Kidney epithelial cell (primary cell): ENCODE measurements around the gene ZNF782. TPM values are rescaled to one million over a fixed set of nuclear protein-coding genes. Genes with fewer than 3 reads are reported as not detected.

Experiments
- DNase-seq: peaks from one replicate; pipeline ENCODE4 v3.0.0-alpha.2; 2010; ENCODE audit warnings: low read depth
- H3K27me3 ChIP-seq: 2 replicates; pipeline ENCODE4 v1.6.0; 2011; ENCODE audit warnings: low read length; ENCODE audit not compliant: control insufficient read depth, insufficient read depth
- H3K36me3 ChIP-seq: 2 replicates; pipeline ENCODE4 v1.5.1; 2011; ENCODE audit warnings: low read length; ENCODE audit not compliant: control insufficient read depth, insufficient read depth
- H3K4me3 ChIP-seq: 2 replicates; pipeline ENCODE4 v1.5.1; 2011; ENCODE audit warnings: low read depth, mild to moderate bottlenecking, control low read depth, low read length
- total RNA-seq: library from RNA; depleted of rRNA; stranded (reverse); fragments of >200 nt; gene quantifications from 2 replicates; pipeline ENCODE4 v1.2.3, GENCODE V29; 2015
- TF ChIP-seq, protein P1 (sequence below): IDR thresholded peaks from 2 replicates; pipeline ENCODE4 v1.5.1; 2011; ENCODE audit warnings: mild to moderate bottlenecking, moderate library complexity, low read length, control low read depth, inconsistent platforms; ENCODE audit not compliant: insufficient read depth, poor library complexity, severe bottlenecking

ZNF782 gene
- total RNA-seq, 1 donor from 2014 or later, result 3.9 TPM

DNA sequence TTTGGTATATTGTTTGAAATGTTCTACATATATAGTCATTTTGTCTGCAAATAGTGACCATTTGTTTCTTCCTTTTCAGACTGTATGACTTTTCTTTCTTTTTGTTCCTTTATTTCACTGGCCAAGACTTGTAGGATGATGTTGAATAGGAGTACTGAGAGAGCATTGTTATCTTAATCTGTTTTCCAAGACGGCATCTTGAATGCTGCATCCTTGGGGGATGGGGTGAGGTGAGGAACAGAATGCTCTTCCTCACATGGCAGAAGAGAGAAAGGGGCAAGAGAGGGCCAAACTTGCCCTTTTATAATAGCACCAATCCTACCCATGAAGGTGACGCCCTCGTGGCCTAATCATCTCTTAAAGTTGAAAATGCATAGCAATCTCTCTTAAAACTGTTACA lies 72.8 kb downstream of the ZNF782 start:
- H3K36me3 ChIP-seq, result no peaks in the 10 kb centered on the region
- H3K27me3 ChIP-seq, result no peaks in the 10 kb centered on the region
- TF ChIP-seq, protein P1, sequence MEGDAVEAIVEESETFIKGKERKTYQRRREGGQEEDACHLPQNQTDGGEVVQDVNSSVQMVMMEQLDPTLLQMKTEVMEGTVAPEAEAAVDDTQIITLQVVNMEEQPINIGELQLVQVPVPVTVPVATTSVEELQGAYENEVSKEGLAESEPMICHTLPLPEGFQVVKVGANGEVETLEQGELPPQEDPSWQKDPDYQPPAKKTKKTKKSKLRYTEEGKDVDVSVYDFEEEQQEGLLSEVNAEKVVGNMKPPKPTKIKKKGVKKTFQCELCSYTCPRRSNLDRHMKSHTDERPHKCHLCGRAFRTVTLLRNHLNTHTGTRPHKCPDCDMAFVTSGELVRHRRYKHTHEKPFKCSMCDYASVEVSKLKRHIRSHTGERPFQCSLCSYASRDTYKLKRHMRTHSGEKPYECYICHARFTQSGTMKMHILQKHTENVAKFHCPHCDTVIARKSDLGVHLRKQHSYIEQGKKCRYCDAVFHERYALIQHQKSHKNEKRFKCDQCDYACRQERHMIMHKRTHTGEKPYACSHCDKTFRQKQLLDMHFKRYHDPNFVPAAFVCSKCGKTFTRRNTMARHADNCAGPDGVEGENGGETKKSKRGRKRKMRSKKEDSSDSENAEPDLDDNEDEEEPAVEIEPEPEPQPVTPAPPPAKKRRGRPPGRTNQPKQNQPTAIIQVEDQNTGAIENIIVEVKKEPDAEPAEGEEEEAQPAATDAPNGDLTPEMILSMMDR, result no peak
- DNase-seq, result no peak
- H3K4me3 ChIP-seq, result no peak overlapping the region

DNA sequence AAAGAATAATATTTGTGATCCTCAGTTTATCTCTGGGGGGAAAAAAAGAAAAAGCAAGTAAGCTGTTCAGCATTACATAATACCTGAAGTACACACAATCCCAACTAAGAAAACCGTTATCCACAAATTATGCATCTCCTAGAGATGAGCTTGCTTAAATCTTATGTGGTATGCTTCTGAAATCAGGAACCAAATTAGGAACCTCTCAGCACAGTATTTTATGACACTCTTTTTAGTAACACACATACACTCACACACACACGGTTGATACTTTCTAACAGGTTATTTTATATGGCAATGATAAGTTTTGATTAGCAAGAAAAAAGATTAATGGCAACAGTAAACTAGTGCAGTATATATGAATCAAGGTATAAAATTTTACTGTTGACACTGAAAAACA lies 75.2 kb downstream of the ZNF782 start:
- no peak overlapping the region for H3K4me3 ChIP-seq
- H3K27me3 ChIP-seq, result no peaks in the 10 kb centered on the region
- DNase-seq, result no peak
- peaks cover 4% of the 10 kb centered on the region for H3K36me3 ChIP-seq
- TF ChIP-seq, protein P1, result no peak

DNA sequence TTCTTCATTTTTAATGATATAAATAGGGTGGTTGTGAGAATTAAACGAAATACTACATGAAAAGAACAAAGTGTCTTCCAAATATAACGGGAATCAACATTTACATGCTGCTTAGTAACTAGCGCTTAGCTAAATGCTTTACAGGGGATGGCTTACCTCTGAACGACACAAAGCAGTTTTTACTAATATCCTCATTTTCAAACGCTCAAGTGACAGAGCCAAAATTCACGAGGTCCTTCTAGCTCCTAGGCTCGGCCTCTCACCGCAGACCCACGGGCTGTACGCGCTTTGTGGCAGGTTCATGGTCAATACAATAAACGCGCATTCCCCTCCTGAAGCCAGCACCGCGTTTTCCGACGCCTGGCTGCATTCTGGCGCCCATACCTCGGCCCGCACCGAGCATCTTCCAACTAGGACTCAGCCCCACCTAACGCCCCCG lies 76.9 kb downstream of the ZNF782 start:
- TF ChIP-seq, protein P1, result no peak
- Histone ChIP-seq H3K36me3 (peaks cover 4% of the 10 kb centered on the region), H3K4me3 (peak overlapping the region; percentile 76), H3K27me3 (no peaks in the 10 kb centered on the region)
- DNase-seq, result no peak

DNA sequence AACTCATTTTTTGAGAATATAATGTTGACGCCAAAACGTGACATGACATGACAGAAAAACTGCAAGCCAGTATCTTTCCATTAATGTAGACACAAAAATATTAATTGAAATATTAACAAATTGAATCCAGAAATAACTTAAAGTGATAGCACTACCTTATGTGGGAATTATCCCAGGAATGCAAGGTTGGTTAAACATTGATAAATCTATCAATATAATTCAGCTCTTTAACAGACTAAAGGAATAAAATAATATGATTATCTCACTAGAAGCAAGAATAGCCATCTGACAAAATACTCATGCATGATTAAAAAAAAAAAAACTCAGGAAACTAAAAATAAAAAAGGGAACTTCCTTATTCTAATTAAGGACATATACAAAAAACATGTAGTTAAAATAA lies 83.2 kb downstream of the ZNF782 start:
- TF ChIP-seq, protein P1, result no peak
- Histone ChIP-seq H3K27me3 (no peaks in the 10 kb centered on the region), H3K4me3 (no peak overlapping the region), H3K36me3 (peaks cover 4% of the 10 kb centered on the region)
- DNase-seq, result no peak

DNA sequence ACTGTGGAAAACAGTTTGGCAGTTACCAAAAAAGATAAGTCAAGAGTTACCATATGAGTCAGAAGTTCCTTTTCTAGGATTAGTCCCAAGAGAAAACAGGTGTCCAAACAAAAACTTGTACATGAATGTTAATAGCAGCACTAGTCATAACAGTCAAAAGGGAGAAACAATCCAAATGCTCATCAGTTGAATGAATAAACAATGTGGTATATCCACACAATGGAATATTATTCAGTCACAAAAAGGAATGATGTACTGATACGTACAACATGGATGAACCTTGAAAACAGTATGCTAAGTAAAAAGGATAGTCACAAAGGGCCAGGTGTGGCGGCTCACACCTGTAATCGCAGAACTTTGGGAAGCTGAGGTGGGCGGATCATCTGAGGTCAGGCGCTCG lies 84.3 kb downstream of the ZNF782 start:
- TF ChIP-seq, protein P1, result no peak
- no peak overlapping the region for H3K4me3 ChIP-seq
- no peak for DNase-seq
- H3K27me3 ChIP-seq, result no peaks in the 10 kb centered on the region
- peaks cover 1% of the 10 kb centered on the region for H3K36me3 ChIP-seq

Other genes with a start within 250 kb of the ZNF782 start
- gene CDC14B, start 234.7 kb downstream of the ZNF782 start, total RNA-seq, result 14.2 and 25.5 TPM in 2 replicates
- gene PRXL2C, start 199.2 kb downstream of the ZNF782 start, total RNA-seq, result 9.9 and 14.1 TPM in 2 replicates
- 6.1 and 7.3 TPM in 2 replicates for gene ZNF510, start 76.4 kb downstream of the ZNF782 start, total RNA-seq
- gene NUTM2G, start 74.3 kb upstream of the ZNF782 start, total RNA-seq, result not detected in 2 replicates
- 3.1 TPM in 2 replicates for gene CTSV, start 184.6 kb upstream of the ZNF782 start, total RNA-seq